SH-SY5Y (cell line): ENCODE results near the gene RHOD.

Experiments used
- GATA2 ChIP-seq: IDR thresholded peaks from 2 replicates; pipeline ENCODE4 v1.6.1; 2011; ENCODE audit warnings: mild to moderate bottlenecking, low read depth, low read length
- GATA3 ChIP-seq: IDR thresholded peaks from 2 replicates; pipeline ENCODE4 v1.6.1; 2011; ENCODE audit warnings: low read depth, mild to moderate bottlenecking, low read length, moderate library complexity

GRCh38 chr11:67120456-67120855 lies 63.8 kb downstream of the RHOD start:
- TF ChIP-seq GATA3 (peak; percentile 37; the same call in 1 of the 2 replicates), GATA2 (peak; percentile 81)
